ENCODE data around the gene MRPL52.
"Not testable (repeated sequence)": the region's sequence is repeated elsewhere in the genome, so short reads cannot be mapped to it uniquely, and the experiment has no call there.

Gene MRPL52

GRCh38 chr14:22839159-22839779 lies 9.6 kb downstream of the MRPL52 start:
- DNase-seq = no peak

DNA sequence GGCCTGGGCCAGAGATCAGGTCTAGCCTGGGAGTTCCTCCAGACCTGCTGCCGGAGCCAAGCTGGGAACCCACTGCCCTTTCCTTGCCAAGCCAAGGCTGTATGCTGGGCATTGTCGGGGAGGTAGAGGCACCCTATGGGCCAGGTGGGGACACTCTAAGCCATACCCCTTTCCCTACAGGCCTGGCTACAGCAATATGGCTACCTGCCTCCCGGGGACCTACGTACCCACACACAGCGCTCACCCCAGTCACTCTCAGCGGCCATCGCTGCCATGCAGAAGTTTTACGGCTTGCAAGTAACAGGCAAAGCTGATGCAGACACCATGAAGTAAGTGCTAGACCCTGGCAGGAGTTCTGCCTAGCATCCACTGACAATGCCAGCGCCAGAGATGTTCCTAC lies 11.6 kb downstream of the MRPL52 start:
- no peak for DNase-seq

- DNase-seq = no peak
Measured at GRCh38 chr14:22841769-22842168, 12.1 kb downstream of the MRPL52 start.

- no peak for DNase-seq
Measured at GRCh38 chr14:22842211-22843122, 12.8 kb downstream of the MRPL52 start.

- DNase-seq = no peak
Measured at GRCh38 chr14:22843123-22843925, 13.6 kb downstream of the MRPL52 start.

DNA sequence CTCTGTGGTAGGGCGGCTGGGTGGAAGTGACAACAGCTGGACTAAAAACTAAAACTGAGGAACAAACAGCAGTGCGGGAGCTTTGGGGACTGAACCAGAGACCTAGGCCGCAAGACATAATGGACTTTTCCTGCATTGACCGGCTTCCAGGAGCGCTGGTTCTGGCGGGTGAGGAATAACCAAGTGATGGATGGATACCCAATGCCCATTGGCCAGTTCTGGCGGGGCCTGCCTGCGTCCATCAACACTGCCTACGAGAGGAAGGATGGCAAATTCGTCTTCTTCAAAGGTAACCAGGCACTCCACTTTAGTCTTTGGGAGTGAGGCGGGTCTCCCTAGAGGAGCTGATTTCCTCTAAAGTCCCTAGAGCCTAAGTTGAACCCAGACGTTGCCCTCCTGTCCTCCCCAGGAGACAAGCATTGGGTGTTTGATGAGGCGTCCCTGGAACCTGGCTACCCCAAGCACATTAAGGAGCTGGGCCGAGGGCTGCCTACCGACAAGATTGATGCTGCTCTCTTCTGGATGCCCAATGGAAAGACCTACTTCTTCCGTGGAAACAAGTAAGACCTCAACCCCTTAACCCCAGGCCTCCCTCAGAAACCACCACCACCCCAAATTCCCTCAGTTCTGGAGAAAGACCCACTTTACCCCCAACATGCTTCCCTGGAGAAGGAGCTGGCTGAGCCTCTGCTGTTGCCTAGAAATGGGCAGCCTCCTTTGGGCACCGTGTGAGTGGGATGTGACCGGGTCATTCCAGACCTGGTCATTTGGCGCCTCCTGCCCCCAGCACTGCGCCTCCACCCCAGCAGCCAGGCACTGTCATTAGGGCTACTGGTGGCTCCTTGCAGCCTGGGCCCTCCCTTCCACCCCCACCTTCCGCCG lies 14.8 kb downstream of the MRPL52 start:
- no peak for DNase-seq

- DNase-seq = no peak
Measured at GRCh38 chr14:22845103-22845394, 15.4 kb downstream of the MRPL52 start.

- DNase-seq = no peak
Measured at GRCh38 chr14:22845821-22846625, 16.3 kb downstream of the MRPL52 start.

DNA sequence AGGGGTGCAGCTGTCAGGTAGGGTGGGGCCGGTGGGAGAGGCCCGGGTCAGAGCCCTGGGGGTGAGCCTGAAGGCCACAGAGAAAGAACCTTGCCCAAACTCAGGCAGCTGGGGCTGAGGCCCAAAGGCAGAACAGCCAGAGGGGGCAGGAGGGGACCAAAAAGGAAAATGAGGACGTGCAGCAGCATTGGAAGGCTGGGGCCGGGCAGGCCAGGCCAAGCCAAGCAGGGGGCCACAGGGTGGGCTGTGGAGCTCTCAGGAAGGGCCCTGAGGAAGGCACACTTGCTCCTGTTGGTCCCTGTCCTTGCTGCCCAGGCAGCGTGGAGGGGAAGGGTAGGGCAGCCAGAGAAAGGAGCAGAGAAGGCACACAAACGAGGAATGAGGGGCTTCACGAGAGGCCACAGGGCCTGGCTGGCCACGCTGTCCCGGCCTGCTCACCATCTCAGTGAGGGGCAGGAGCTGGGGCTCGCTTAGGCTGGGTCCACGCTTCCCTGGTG lies 17.2 kb downstream of the MRPL52 start:
- DNase-seq = no peak

- DNase-seq = no peak
Measured at GRCh38 chr14:22847661-22848341, 18.1 kb downstream of the MRPL52 start.

- DNase-seq = no peak
Measured at GRCh38 chr14:22848351-22849164, 18.9 kb downstream of the MRPL52 start.

- no peak for DNase-seq
Measured at GRCh38 chr14:22849212-22849819, 19.6 kb downstream of the MRPL52 start.

DNA sequence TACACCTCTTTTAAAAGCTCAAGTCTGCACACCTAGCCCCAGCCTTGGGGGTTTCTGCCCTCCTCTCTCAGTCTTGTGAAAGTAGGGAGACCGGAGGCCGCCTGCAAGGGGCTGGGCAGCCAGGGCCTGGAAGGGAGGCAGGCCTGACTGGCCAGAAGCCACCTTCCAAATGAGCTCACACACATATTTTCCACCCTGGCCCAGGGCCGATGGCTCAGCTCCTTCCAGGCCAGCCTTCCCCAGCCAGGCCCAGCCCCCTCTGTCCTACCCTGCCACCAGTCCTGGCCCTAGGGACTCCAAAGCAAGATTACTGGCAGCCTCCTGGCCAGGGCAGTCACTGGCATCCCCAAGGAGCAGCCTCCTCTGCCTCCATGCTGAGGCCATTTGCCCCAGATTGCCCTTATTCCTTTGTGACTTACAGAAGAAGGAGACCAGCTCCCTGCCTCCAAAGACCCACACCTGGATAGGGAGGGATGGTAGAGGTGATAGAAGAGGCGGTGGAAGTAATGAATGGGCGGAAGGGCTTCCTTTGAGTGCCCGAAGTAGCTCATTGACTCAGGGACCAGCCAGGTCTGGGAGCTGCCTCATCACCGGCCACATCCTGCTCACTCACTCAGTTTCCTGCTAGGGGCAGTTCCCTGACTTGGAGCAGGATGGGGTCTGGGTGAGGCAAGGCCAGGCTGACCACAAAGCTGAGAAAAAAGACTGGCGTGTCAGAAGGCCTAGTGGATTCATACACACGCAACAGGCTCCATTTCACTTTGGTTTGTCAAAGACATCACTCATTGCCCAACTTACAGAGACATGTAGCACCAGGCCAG lies 21.5 kb downstream of the MRPL52 start:
- DNase-seq = no peak

DNA sequence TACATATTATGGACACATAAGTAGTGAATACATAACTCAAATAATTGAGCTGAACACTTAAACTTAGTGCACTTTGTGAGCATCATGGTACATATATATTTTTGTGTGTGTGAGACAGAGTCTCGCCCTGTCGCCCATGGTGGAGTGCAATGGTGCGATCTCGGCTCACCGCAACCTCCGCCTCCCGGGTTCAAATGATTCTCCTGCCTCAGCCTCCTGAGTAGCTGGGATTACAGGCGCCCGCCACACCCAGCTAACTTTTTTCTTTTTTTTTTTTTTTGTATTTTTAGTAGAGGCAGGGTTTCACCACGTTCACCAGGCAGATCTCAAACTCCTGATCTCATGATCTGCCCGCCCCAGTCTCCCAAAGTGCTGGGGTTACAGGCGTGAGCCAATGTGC lies 22.5 kb downstream of the MRPL52 start:
- not testable (repeated sequence) for DNase-seq

DNA sequence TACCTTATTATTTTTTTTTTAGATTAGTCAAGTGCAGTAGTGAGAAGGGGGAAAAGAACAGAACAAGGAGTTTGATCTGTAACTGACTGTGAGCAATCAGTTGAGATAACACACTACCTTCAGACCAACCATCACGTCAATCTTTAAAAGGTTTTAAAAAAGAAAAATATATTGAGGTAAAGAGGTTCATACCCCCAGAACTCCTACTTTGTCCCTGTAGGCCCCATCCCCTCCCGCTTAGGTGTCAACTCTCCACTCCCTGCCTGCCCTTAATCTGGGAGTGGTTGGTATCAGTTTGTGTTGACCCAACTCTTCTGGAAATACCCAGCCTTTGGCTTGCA lies 22.9 kb downstream of the MRPL52 start:
- no peak for DNase-seq

- DNase-seq = peak; percentile 71 to 81
Measured at GRCh38 chr14:22852940-22853767, 23.5 kb downstream of the MRPL52 start.

GRCh38 chr14:22854296-22854695 lies 24.6 kb downstream of the MRPL52 start:
- DNase-seq = not testable (repeated sequence)

Data from SHP77 (cell line).